Activated CD4-positive, alpha-beta memory T cell treated with anti-CD3 and anti-CD28 coated beads, Interleukin-2, amount 10 ng/mL, durations not matched to agents 7 days and 5 days (primary cell): ENCODE measurements around the gene SHANK1. TPM values are rescaled to one million over a fixed set of nuclear protein-coding genes. Genes with fewer than 3 reads are reported as not detected.
"Not testable (repeated sequence)": the region's sequence is repeated elsewhere in the genome, so short reads cannot be mapped to it uniquely, and the experiment has no call there.

Source experiments
- CTCF ChIA-PET: fragments of 350-600 bp; sonication (Branson Sonifier 250); formaldehyde crosslinking; loops from one replicate; lab custom pipeline; 2021; ENCODE audit warnings: antibody characterized with exemption, inconsistent platforms; lab: Charles Lee
- POLR2A ChIA-PET: fragments of 350-600 bp; sonication (Branson Sonifier 250); formaldehyde crosslinking; loops from one replicate; lab custom pipeline; 2021; ENCODE audit warnings: antibody characterized with exemption; lab: Charles Lee
- DNase-seq: peaks from one replicate; pipeline ENCODE4 v3.0.0-alpha.2; 2020
- H3K27ac Mint-ChIP-seq: one replicate; pipeline ENCODE4 v1.8.0; 2021; ENCODE audit warnings: mild to moderate bottlenecking, mixed read lengths
- H3K27me3 Mint-ChIP-seq: one replicate; pipeline ENCODE4 v1.8.0; 2021; ENCODE audit warnings: mixed read lengths
- H3K36me3 Mint-ChIP-seq: one replicate; pipeline ENCODE4 v1.8.0; 2021; ENCODE audit warnings: low read depth, mixed read lengths
- H3K4me1 Mint-ChIP-seq: one replicate; pipeline ENCODE4 v1.8.0; 2021; ENCODE audit warnings: mixed read lengths
- H3K4me3 Mint-ChIP-seq: one replicate; pipeline ENCODE4 v1.8.0; 2021; ENCODE audit warnings: mild to moderate bottlenecking, mixed read lengths
- H3K9me3 Mint-ChIP-seq: one replicate; pipeline ENCODE4 v1.8.0; 2021; ENCODE audit warnings: mixed read lengths
- total RNA-seq, 2 experiments: library from RNA; stranded (reverse); gene quantifications; one replicate each; pipeline ENCODE4 v1.2.3, GENCODE V29; 2021

The SHANK1 gene
- total RNA-seq, 2 experiments from 2014 or later = not detected

DNA sequence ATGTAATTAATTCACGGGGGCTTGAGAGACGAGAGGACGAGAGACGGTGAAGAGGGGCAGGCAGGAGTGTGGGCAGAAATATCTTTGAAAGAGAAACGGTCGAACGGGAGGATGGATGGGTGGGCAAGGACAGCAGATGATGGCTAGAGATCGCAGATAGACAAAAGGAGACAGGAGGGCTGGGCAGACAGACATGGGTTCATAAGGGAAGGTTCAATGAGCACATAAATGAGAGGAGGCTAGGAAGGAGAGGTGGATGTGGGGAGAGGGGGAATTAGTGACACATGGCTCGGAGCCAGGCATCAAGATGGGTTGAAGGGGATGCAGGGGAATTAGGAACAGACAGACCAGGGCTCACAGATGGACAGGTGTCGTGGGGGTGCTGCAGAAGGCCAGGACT lies 81.0 kb downstream of the SHANK1 start:
- Mint-ChIP-seq H3K4me3 (no peak overlapping the region), H3K4me1 (no peaks in the 10 kb centered on the region), H3K9me3 (peaks cover 10% of the 10 kb centered on the region), H3K27me3 (peaks cover 35% of the 10 kb centered on the region), H3K27ac (no peak overlapping the region), H3K36me3 (peaks cover 9% of the 10 kb centered on the region)
- DNase-seq = no peak
- ChIA-PET POLR2A (interaction anchor here (0.9 kb wide), 1 partner anchor 53 kb away, joined by 6 read pairs; no protein-coding TSS in a partner anchor), CTCF (no interaction called here)

DNA sequence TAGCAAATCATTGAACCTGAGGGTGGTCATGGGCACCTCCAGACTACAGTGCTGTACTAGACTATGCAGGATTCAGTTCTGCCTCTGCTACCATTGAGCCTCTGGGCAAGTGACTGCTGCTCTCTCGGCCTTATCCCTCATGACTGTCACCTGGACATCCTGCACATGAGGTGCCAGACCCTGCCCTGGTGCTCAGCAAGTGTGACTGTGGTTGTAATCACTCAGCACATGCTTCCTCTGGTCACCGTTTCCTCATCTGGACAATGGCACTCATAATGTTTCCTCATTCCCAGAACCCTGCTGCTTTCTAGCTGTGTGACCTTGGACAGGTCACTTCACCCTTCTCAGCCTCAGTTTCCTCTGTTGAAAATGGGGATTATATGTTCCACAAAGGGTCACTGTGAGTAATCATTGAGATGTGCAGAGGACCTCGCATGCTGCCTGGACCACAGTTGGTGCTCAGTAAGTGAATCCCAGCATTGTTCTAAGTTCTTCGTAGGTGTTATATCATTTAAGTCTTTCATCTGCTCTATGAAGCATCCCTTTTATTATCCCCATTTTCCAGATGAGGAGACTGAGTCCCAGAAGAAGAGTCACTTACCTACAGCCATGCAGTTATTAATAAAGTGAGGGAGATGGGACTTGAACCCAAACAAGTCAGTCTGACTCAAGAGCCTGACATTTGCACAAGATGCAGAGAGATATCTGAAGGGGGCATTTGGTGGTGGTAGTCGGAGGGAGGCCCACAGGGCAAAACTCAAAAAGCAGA lies 83.1 kb downstream of the SHANK1 start:
- DNase-seq = no peak
- ChIA-PET POLR2A (no interaction called here), CTCF (no interaction called here)
- peaks cover 35% of the 10 kb centered on the region for H3K27me3 Mint-ChIP-seq
- H3K9me3 Mint-ChIP-seq = peaks cover 14% of the 10 kb centered on the region
- H3K4me1 Mint-ChIP-seq = no peaks in the 10 kb centered on the region
- no peak overlapping the region for H3K4me3 Mint-ChIP-seq
- H3K27ac Mint-ChIP-seq = no peak overlapping the region
- H3K36me3 Mint-ChIP-seq = peaks cover 12% of the 10 kb centered on the region

DNA sequence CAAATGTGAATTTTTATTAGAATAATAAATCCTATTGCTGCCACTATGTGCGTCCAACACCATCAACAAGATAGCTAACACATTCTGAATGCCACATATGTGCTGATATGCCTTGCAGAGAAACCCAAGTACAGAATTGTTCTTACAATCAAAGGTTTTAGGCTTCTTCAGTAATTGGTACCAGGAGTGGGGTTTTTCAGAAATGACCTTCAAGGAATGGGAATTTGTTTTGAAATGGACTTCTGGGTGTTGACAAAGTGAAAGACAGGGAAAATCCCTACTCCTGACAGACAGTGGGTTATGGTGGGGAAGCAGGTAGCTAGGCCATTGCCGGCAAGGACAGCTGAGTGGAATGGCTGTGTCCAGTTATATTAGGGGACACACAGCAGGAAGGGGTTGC lies 85.6 kb downstream of the SHANK1 start:
- peaks cover 14% of the 10 kb centered on the region for H3K9me3 Mint-ChIP-seq
- H3K4me3 Mint-ChIP-seq = no peak overlapping the region
- ChIA-PET POLR2A (no interaction called here), CTCF (no interaction called here)
- no peaks in the 10 kb centered on the region for H3K4me1 Mint-ChIP-seq
- H3K36me3 Mint-ChIP-seq = peaks cover 12% of the 10 kb centered on the region
- H3K27ac Mint-ChIP-seq = no peak overlapping the region
- peaks cover 23% of the 10 kb centered on the region for H3K27me3 Mint-ChIP-seq
- DNase-seq = no peak

DNA sequence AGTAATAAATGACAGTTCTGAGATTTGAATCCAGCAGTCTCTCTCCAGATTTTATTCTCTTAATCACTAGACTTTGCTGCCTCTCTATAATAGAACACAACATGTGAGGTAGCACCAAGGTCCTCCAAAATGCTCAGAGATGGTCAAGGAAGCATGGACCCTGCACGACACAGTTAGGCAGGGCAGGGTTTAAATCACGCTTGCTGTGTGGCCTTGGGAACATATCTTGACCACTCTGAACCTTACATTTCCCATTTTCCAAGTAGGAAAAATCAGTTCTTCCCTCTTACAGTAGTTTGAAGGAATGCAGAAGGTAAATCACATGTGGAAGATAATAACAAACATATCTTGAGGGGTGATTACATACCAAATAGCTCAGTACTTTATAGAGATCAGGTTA lies 86.2 kb downstream of the SHANK1 start:
- peaks cover 16% of the 10 kb centered on the region for H3K27me3 Mint-ChIP-seq
- ChIA-PET POLR2A (no interaction called here), CTCF (no interaction called here)
- no peak overlapping the region for H3K4me3 Mint-ChIP-seq
- H3K9me3 Mint-ChIP-seq = peaks cover 14% of the 10 kb centered on the region
- no peaks in the 10 kb centered on the region for H3K4me1 Mint-ChIP-seq
- H3K27ac Mint-ChIP-seq = no peak overlapping the region
- no peak for DNase-seq
- peaks cover 8% of the 10 kb centered on the region for H3K36me3 Mint-ChIP-seq

DNA sequence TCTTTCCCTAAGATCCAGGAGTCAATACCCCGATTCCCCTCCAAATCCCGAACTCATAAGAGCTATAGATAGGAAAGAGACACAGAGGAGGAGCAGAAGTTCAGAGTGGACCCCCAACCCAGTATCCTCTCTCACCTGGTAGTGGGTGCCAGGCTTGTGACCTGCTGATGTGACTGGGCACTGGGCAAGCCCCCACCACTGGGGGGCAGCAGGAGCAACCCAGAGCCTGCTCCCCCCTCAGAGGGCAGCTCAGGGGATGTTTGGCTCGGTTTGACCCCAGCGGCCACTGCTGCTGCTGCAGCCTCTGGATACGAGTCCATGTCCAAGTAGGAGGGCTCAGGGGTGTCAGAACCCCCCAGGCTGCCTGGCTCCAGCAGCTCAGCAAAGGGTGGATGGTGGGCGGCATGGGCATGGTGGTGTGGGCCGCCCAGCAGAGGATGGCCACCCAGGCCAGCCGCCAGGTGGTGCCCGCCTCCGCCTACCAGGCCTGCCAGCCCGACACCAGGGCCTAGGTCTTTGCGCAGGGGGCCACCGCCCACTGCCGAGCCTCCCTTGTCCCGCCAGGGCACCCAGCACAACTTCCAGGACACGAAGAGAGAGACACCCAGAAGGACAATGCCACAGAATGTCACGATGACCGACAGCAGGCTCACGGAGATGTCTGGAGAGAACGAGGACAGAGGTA lies 87.3 kb downstream of the SHANK1 start:
- DNase-seq = no peak
- Mint-ChIP-seq H3K4me3 (no peak overlapping the region), H3K27me3 (peaks cover 6% of the 10 kb centered on the region), H3K9me3 (peaks cover 14% of the 10 kb centered on the region), H3K36me3 (peaks cover 2% of the 10 kb centered on the region), H3K4me1 (no peaks in the 10 kb centered on the region), H3K27ac (no peak overlapping the region)
- ChIA-PET POLR2A (no interaction called here), CTCF (no interaction called here)

DNA sequence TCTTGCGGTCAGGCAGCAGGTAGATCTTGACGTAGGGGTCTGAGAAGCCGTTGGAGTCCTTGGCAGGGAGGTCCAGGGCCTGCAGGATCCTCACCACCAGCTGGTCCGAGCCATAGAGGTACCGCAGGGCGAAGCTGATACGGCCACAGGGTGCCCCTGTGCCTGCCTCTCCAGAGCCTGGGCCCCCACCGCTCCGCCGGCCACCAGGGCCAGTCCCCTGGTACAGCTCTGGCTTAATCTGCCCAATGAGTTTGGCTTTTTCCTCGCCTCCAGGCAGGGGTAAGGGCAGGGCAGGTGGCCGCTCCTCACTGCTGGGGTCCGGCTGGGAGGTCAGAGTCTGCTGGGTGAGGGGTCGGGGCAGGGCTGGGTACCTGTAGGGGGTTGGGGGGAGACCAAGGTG lies 89.8 kb downstream of the SHANK1 start:
- ChIA-PET POLR2A (no interaction called here), CTCF (no interaction called here)
- no peaks in the 10 kb centered on the region for H3K4me1 Mint-ChIP-seq
- DNase-seq = no peak
- peaks cover 10% of the 10 kb centered on the region for H3K9me3 Mint-ChIP-seq
- peaks cover 2% of the 10 kb centered on the region for H3K36me3 Mint-ChIP-seq
- no peak overlapping the region for H3K4me3 Mint-ChIP-seq
- H3K27ac Mint-ChIP-seq = no peak overlapping the region
- H3K27me3 Mint-ChIP-seq = no peaks in the 10 kb centered on the region

DNA sequence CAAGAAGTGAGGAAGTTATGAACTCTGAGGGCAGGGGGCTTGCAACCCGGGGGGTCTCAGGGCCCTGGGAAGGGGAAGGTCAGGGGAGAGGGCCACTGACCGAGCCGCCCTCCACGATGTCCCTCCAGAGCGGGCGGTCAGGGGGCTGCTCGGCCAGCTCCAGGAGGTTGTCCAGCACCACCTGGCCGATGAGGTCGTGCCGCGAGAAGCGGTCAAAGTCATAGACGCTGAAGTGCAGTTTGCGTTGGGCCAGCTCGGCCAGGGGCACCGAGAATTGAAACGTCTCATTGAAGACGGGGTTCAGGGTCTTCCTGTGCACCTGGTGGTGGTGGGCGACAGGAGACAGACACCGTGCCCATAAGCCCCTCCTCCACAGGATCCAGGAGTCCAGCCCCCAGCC lies 90.4 kb downstream of the SHANK1 start:
- Mint-ChIP-seq H3K27ac (no peak overlapping the region), H3K9me3 (peaks cover 9% of the 10 kb centered on the region), H3K4me3 (no peak overlapping the region), H3K36me3 (peaks cover 2% of the 10 kb centered on the region), H3K4me1 (no peaks in the 10 kb centered on the region), H3K27me3 (no peaks in the 10 kb centered on the region)
- DNase-seq = no peak
- CTCF ChIA-PET = no interaction called here
- POLR2A ChIA-PET = no interaction called here

DNA sequence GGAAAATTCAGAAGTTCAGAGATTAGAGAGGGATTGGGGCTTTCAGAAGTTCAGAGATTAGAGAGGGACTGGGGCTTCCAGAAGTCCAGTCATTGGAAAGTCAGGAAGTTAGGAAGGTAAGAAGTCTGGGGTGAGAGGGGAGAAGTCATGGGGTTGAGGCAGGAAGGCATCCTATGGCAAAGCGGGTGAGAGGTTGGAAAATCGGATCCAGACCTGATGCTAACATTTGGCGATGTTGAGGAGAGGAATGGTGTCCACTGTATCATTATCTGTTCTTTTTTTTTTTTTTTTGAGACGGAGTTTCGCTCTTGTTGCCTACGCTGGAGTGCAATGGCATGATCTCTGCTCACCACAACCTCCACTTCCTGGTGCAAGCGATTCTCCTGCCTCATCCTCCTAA lies 91.1 kb downstream of the SHANK1 start:
- ChIA-PET CTCF (no interaction called here), POLR2A (no interaction called here)
- no peaks in the 10 kb centered on the region for H3K27me3 Mint-ChIP-seq
- peaks cover 2% of the 10 kb centered on the region for H3K36me3 Mint-ChIP-seq
- DNase-seq = no peak
- H3K27ac Mint-ChIP-seq = no peak overlapping the region
- H3K9me3 Mint-ChIP-seq = peaks cover 4% of the 10 kb centered on the region
- H3K4me1 Mint-ChIP-seq = no peaks in the 10 kb centered on the region
- H3K4me3 Mint-ChIP-seq = no peak overlapping the region

DNA sequence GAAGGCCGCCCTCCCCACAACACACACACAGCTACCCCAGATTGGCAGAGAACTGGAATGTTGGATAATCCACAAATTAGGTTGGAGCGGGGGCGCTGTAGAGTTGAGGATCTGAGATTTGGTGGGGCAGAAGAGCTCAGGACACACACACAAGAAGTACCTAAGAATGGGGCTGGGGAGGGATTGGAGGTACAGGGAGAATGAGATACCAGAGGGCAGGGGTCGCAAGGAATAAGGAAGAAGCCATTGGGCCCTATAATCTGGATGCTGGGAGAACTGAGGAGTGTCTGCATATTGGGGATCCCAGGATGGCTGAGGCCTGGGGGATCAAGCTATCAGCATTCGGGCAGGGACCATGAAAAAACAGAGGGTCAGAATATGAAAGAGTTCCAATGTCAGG lies 91.5 kb downstream of the SHANK1 start:
- Mint-ChIP-seq H3K27me3 (no peaks in the 10 kb centered on the region), H3K27ac (no peak overlapping the region), H3K9me3 (no peaks in the 10 kb centered on the region), H3K36me3 (no peaks in the 10 kb centered on the region), H3K4me1 (no peaks in the 10 kb centered on the region), H3K4me3 (no peak overlapping the region)
- no peak for DNase-seq
- ChIA-PET POLR2A (no interaction called here), CTCF (no interaction called here)

DNA sequence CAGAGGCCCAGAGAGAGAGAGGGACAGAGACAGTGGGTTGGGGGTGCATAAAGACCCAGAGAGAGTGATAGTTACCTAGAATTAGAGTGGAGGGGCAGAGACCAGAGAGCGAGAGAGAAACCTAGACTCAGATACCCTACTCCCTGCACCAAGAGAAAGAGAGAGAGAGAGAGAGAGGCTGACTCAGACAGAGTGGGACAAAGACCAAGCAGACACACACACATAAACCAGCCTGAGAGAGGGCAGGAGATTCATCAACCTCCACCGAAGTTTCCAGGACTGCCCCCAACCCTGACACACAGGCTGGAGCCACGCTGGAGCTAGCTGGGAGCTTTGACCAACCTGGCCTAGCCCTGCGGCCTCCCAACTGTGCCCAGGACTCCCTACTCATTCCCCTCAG lies 92.8 kb downstream of the SHANK1 start:
- Mint-ChIP-seq H3K27me3 (no peaks in the 10 kb centered on the region), H3K9me3 (no peaks in the 10 kb centered on the region), H3K27ac (no peak overlapping the region), H3K4me1 (no peaks in the 10 kb centered on the region), H3K36me3 (no peaks in the 10 kb centered on the region), H3K4me3 (no peak overlapping the region)
- ChIA-PET POLR2A (no interaction called here), CTCF (no interaction called here)
- no peak for DNase-seq

DNA sequence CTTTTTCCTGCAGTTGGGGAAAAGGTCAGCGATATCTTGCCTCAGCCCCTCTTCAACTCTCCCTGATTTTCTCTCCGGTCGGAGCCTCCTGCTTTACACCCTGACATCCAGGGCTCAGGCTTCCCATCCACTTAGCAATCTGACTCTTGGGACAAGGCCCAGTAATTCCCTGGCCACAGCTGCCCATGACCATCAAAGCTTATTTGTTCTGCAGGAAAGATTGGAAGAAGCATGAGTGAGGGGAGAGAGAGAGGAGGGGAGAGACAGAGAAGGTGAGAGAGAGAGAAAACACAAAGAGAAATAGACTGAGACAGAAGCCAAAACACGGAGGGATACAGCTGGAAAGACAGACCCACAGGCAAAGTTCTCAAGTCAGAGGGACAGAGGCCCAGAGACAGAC lies 93.6 kb downstream of the SHANK1 start:
- H3K4me3 Mint-ChIP-seq = no peak overlapping the region
- no peaks in the 10 kb centered on the region for H3K9me3 Mint-ChIP-seq
- H3K36me3 Mint-ChIP-seq = no peaks in the 10 kb centered on the region
- POLR2A ChIA-PET = no interaction called here
- H3K27me3 Mint-ChIP-seq = no peaks in the 10 kb centered on the region
- CTCF ChIA-PET = no interaction called here
- H3K27ac Mint-ChIP-seq = no peak overlapping the region
- DNase-seq = no peak
- H3K4me1 Mint-ChIP-seq = no peaks in the 10 kb centered on the region

DNA sequence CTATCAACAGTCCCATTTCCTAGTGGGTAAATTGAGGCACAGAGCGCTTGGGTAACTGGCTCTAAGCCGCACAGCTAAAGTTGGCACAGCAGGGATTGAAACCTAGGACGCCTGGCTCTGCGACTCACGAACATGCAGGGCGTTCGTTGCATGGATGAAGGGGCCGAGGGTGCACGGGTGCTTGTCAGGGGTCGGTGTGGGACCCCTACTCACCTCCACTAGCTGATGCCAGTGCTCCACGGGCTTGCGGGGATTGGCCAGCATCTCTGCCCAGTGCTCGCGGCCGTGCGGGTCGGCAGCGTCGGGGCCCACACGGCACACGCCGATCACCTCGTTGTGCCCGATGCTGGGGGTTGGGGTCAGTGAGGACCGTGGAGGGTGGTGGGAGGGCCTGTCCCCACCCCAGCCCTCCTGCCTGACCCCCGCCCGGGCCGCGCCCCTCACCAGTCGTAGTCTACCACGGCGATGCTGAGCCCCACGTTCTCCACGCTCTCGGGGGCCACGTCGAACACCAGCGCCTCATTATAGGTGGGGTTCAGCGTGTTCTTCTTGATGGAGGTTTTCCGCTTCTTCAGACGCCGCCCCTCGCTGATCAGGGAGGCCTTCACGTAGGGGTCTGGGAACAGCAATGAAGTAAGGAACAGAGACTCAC lies 94.5 kb downstream of the SHANK1 start:
- Mint-ChIP-seq H3K27ac (no peak overlapping the region), H3K4me1 (no peaks in the 10 kb centered on the region), H3K4me3 (no peak overlapping the region), H3K36me3 (no peaks in the 10 kb centered on the region), H3K27me3 (no peaks in the 10 kb centered on the region), H3K9me3 (no peaks in the 10 kb centered on the region)
- ChIA-PET POLR2A (no interaction called here), CTCF (no interaction called here)
- DNase-seq = no peak

DNA sequence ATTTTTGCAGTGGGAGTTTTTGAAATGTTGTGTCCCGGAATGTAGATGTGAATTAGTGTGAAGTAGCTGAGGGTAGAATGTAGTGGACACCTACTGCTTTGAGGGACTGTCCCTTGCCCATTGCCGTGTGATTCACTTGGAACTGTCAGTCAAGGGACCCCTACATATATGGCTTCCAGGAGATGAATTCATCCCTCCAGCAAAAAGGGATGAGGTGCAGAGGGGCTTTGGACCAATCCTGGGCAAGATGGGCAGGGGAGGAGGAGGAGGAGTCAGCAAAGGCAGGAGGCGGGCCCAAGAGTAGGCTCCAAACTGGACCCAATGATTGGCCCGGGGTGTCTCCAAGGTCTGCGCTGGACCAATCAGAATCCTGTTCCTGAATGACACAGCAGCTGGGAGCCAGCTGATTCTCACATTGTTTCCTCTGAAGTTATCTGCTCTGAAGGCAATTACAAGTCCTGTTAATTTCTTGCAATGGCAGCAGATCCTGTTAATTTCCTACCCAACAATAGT lies 99.2 kb downstream of the SHANK1 start:
- POLR2A ChIA-PET, H3K27ac Mint-ChIP-seq, H3K4me1 Mint-ChIP-seq, H3K36me3 Mint-ChIP-seq, H3K27me3 Mint-ChIP-seq, H3K4me3 Mint-ChIP-seq, DNase-seq, CTCF ChIA-PET, H3K9me3 Mint-ChIP-seq: not testable (repeated sequence)
